HG03139 (cell line): ENCODE results near the gene IRF4.

ENCODE experiments used
- ATAC-seq: cut with Tn5 transposase; IDR thresholded peaks from one replicate; pipeline ENCODE4 v1.9.1; 2021; ENCODE audit not compliant: unreplicated experiment

Gene IRF4

GRCh38 chr6:453152-453551 is 61.6 kb downstream of the IRF4 start:
- ATAC-seq: no peak

- no peak for ATAC-seq
These were observed 62.8 kb downstream of the IRF4 start for GRCh38 chr6:454148-454991.

- no peak for ATAC-seq
These were observed 63.5 kb downstream of the IRF4 start for GRCh38 chr6:455006-455585.

- ATAC-seq: no peak
These were observed 64.3 kb downstream of the IRF4 start for GRCh38 chr6:455835-456234.

DNA sequence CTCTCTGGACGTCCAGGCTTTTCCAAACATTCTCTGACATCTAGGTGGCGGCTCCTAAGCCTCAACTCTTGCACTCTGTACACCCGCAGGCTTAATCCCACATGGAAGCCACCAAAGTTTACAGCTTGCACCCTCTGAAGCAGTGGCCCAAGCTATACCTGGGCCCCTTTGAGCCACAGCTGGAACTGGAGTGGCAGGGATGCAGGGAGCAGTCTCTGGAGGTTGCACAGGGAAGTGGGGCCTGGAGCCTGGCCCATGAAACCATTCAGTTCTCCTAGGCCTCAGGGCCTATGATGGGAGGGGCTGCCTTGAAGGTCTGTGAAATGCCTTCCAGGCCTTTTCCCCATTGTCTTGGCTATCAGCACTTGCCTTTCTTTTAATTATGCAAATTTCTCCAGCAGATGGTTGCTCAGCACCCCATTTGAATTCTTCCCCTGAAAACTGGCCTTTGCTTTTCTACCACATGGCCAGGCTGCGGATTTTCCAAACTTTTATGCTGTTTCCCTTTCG is 64.9 kb downstream of the IRF4 start:
- no peak for ATAC-seq

DNA sequence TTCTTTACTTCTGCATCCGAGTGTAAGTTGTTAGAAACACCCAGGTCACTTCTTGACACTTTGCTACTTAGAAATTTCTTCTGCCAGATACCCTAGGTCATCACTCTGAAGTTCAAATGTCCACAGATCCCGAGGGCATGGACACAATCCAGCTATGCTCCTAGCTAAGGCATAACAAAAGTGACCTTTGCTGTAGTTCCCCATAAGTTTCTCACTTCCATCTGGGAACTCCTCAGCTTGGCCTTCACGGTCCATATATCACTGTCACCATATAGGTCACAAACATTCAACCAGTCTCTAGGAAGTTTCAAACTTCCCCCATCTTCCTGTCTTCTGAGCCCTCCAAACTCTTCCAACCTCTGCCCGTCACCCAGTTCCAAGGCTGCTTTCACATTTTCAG is 65.3 kb downstream of the IRF4 start:
- ATAC-seq: no peak
